Measurements from ENCODE around the gene PDE2A. TPM values are rescaled to one million over a fixed set of nuclear protein-coding genes. Genes with fewer than 3 reads are reported as not detected.

The PDE2A gene
- total and polyA plus RNA-seq, 2 donors (not counting 3 experiments of a cell fraction or from before 2014, with no cell fraction given): 14.8 to 16.8 TPM

GRCh38 chr11:72642884-72643522 lies 31.2 kb downstream of the PDE2A start:
- TF ChIP-seq, protein P1, sequence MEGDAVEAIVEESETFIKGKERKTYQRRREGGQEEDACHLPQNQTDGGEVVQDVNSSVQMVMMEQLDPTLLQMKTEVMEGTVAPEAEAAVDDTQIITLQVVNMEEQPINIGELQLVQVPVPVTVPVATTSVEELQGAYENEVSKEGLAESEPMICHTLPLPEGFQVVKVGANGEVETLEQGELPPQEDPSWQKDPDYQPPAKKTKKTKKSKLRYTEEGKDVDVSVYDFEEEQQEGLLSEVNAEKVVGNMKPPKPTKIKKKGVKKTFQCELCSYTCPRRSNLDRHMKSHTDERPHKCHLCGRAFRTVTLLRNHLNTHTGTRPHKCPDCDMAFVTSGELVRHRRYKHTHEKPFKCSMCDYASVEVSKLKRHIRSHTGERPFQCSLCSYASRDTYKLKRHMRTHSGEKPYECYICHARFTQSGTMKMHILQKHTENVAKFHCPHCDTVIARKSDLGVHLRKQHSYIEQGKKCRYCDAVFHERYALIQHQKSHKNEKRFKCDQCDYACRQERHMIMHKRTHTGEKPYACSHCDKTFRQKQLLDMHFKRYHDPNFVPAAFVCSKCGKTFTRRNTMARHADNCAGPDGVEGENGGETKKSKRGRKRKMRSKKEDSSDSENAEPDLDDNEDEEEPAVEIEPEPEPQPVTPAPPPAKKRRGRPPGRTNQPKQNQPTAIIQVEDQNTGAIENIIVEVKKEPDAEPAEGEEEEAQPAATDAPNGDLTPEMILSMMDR (IDR thresholded peaks at IDR 0.05; ENCODE audit: extremely low read depth in 1 of 2, insufficient read depth in 1 of 2, low read depth in 1 of 2, low read length in 2 of 2): peak; percentile 93 to 97
- TF ChIP-seq, protein P2, sequence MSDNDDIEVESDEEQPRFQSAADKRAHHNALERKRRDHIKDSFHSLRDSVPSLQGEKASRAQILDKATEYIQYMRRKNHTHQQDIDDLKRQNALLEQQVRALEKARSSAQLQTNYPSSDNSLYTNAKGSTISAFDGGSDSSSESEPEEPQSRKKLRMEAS (IDR thresholded peaks at IDR 0.05; ENCODE audit: insufficient read depth, insufficient read length): peak; percentile 23
- TF ChIP-seq POLR2AphosphoS5 (IDR thresholded peaks at IDR 0.05; ENCODE audit: insufficient read depth, low read depth, low read length): no peak
- dilution Hi-C loops (cut with MboI; ENCODE audit: extremely low pct_ligation_motif_present, low sequenced_read_pairs) (no loop called here), intact Hi-C loops (cut with micrococcal nuclease) (loop anchor here (1.0 to 2.0 kb wide), 6 partner anchors 11 to 161 kb away; no protein-coding TSS in a partner anchor)
- Histone ChIP-seq H3K9ac (replicated peaks; ENCODE audit: extremely low read depth, insufficient read depth, low read length) (no peak overlapping the region), H2AFZ (ENCODE audit: low read depth, low read length) (peak overlapping the region; percentile 82), H4K20me1 (replicated peaks; ENCODE audit: control insufficient read depth, extremely low read depth, insufficient read depth, low read length) (no peaks in the 10 kb centered on the region), H3K79me2 (ENCODE audit: control insufficient read depth, insufficient read depth, low read length) (no peaks in the 10 kb centered on the region), H3K4me3 (replicated peaks in 1 of 3; ENCODE audit: insufficient read depth in 1 of 3, low read depth in 1 of 3, low read length in 3 of 3) (peak overlapping the region in 1 of 3 experiments; percentile 43), H3K27ac (ENCODE audit: insufficient read depth, low read depth, low read length) (no peak overlapping the region), H3K9me3 (replicated peaks; ENCODE audit: control insufficient read depth, insufficient read depth, low read length) (no peaks in the 10 kb centered on the region), H3K4me2 (ENCODE audit: insufficient read depth, low read length) (peak overlapping the region; percentile 40), H3K4me1 (ENCODE audit: control insufficient read depth, extremely low read depth, insufficient read depth, low read length) (peaks cover 9% of the 10 kb centered on the region), H3K27me3 (ENCODE audit: control insufficient read depth in 2 of 2, insufficient read depth in 2 of 2, low read length in 2 of 2) (peaks cover 0 to 2% of the 10 kb centered on the region in 2 experiments), H3K9me1 (replicated peaks; ENCODE audit: control insufficient read depth, extremely low read depth, insufficient read depth, low read length) (no peaks in the 10 kb centered on the region), H3K36me3 (ENCODE audit: control insufficient read depth in 2 of 2, extremely low read depth in 1 of 2, insufficient read depth in 2 of 2, low read length in 2 of 2) (no peaks in the 10 kb centered on the region)
- CTCF ChIA-PET: interaction anchor here (0.7 to 6.6 kb wide), 11 partner anchors 15 to 171 kb away, joined by 3 to 166 read pairs (median 6); no protein-coding TSS in a partner anchor
- FAIRE-seq (peak; percentile 69), DNase-seq (ENCODE audit: low read depth, low spot score) (peak; percentile 78)
- POLR2A ChIA-PET: no interaction called here
- BruUV-seq (replicated peaks): no TSS peak

Measured in endothelial cell of umbilical vein (primary cell).